Measurements from ENCODE around the gene ZEB2. TPM values are rescaled to one million over a fixed set of nuclear protein-coding genes. Genes with fewer than 3 reads are reported as not detected.

Gene ZEB2
- total and polyA plus RNA-seq, 12 donors = 29.0 to 226 (median 142) TPM

DNA sequence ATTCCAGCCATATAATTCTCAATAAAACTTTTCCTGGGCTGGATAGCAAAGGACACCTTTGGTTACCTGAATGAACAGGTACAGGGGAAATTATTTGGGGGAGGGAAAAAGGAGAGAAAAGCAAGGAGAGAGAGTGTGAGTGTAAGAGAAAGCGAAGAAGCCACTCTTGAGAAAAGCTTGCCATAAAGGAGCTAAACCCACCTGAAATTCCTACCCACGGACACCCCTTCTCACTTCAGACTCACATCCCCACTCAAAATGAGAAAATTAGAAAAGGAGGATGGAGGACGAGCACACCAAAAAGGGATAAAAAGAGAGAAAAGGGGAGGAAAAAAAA, 354 bp downstream of the ZEB2 start:
- no peaks in the 10 kb centered on the region for H3K36me3 ChIP-seq (replicated peaks in 1 of 2)
- H3K27me3 ChIP-seq = no peaks in the 10 kb centered on the region
- peak overlapping the region; percentile 91 to 100 (median 99) for H3K27ac ChIP-seq
- intact Hi-C loops (cut with DNase I) = loop anchor here in 1 of 2 donors (10.0 kb wide), 1 partner anchor 55 kb away; no protein-coding TSS in a partner anchor
- DNase-seq = no peak
- H3K4me3 ChIP-seq = peak overlapping the region in 3 of 4 donors; percentile 73 to 94 (median 92)
- TF ChIP-seq, protein P1, sequence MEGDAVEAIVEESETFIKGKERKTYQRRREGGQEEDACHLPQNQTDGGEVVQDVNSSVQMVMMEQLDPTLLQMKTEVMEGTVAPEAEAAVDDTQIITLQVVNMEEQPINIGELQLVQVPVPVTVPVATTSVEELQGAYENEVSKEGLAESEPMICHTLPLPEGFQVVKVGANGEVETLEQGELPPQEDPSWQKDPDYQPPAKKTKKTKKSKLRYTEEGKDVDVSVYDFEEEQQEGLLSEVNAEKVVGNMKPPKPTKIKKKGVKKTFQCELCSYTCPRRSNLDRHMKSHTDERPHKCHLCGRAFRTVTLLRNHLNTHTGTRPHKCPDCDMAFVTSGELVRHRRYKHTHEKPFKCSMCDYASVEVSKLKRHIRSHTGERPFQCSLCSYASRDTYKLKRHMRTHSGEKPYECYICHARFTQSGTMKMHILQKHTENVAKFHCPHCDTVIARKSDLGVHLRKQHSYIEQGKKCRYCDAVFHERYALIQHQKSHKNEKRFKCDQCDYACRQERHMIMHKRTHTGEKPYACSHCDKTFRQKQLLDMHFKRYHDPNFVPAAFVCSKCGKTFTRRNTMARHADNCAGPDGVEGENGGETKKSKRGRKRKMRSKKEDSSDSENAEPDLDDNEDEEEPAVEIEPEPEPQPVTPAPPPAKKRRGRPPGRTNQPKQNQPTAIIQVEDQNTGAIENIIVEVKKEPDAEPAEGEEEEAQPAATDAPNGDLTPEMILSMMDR (IDR thresholded peaks at IDR 0.05) = no peak
- no peak for TF ChIP-seq POLR2A (IDR thresholded peaks at IDR 0.05)
- H3K4me1 ChIP-seq (replicated peaks in 1 of 2) = peaks cover under 1 to 12% of the 10 kb centered on the region in 2 donors
- WGBS, 4 donors = 5 to 11% (median 6%) methylated on average over 3 of the region's 3 CpGs
- H3K9me3 ChIP-seq (replicated peaks in 1 of 3) = no peaks in the 10 kb centered on the region

DNA sequence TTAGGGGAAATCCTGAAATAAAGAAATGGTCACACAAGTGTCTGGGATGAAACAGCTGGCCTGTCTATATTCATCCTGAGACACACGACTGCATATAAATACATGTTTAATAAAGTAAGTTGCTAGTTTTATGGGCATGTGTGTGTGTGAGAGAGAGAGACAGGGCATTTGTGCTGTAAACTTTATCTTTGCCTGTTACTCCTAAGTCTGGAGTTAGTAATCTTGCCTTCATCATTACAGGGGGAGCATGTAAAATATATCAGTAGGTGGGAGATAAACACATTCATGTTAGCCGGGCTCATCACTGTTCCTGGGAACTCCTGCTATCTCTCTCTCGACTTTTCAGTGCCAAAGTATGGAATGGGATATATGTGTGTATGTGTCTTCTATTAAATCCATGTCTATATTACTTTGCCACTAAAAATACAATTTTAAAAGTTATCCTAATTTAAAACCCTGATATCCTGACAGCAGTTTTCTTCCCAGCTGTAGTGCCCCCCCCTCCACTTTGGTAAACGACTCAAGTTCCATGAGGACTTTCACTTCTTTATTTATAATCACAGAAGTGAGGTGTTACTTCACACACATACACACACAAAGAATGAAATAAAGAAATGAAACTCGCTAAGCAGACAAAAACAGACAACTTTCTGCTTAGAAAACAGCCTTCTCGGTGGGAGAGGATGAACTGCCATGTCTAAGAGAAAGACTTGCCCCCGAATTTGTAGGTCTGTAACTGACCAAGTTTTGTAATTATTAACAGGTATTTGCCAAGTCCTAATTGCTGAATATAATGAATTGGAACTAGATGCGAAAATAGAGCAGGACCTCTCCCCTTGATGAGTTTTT, 947 bp downstream of the ZEB2 start:
- peak overlapping the region in 3 of 4 donors; percentile 73 to 94 (median 92) for H3K4me3 ChIP-seq
- no peak for DNase-seq
- no peaks in the 10 kb centered on the region for H3K36me3 ChIP-seq (replicated peaks in 1 of 2)
- 5 to 10% (median 9%) methylated on average over 8 of the region's 8 CpGs for WGBS, 4 donors
- no peaks in the 10 kb centered on the region for H3K27me3 ChIP-seq
- peaks cover 5 to 18% of the 10 kb centered on the region in 2 donors for H3K4me1 ChIP-seq (replicated peaks in 1 of 2)
- intact Hi-C loops (cut with DNase I) = loop anchor here in 1 of 2 donors (10.0 kb wide), 1 partner anchor 54 kb away; no protein-coding TSS in a partner anchor
- no peaks in the 10 kb centered on the region for H3K9me3 ChIP-seq (replicated peaks in 1 of 3)
- H3K27ac ChIP-seq = peak overlapping the region; percentile 91 to 100 (median 99)
- TF ChIP-seq, protein P1 (IDR thresholded peaks at IDR 0.05) = no peak
- peak in 1 of 2 donors; percentile 20 for TF ChIP-seq POLR2A (IDR thresholded peaks at IDR 0.05)

DNA sequence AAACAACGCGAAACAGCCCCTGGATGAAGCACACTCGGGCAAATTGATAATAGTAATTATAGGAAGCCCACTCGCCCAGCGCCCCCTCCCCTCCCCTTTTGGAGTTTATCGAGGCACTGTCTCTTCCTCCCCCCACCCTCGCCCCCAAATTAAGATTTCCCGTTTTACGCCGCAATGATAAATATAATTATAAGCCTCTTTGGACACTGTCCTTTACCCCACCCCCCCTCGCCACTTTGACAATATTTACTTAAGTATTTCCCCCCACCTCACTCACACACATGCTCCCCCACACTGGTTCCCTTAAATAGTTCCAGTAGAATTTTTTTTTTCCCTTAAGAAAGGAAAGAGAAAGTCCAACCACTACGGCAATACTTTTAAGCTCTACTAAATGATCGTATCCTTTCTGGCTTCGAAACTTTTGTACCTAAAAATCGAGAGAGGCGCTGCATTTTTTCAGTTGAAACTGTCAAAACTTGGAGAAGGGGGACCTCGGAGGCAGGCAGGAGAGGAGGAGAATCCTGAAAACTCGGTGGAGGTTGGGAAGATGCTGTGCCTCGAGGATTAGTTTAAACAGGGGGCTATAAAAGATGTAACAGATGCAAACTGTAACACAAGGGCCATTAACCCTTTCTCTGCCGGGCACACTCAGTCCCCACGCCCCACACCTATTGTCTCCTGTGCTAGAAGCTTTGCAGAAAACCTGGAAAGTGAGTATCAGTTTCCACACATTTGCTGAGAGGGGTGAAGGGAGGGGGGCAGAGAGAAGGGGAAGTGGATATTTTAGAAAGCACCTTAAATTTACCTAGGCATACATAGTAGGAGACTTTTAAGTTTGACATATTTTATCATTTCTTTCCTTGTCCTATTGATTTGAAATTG, 1.8 kb downstream of the ZEB2 start:
- intact Hi-C loops (cut with DNase I) = loop anchor here in 1 of 2 donors (10.0 kb wide), 1 partner anchor 53 kb away; no protein-coding TSS in a partner anchor
- Histone ChIP-seq H3K36me3 (replicated peaks in 1 of 2) (no peaks in the 10 kb centered on the region), H3K27ac (peak overlapping the region; percentile 91 to 100 (median 99)), H3K4me3 (peak overlapping the region; percentile 4 to 94 (median 64)), H3K9me3 (replicated peaks in 1 of 3) (no peaks in the 10 kb centered on the region), H3K4me1 (replicated peaks in 1 of 2) (peaks cover 9 to 26% of the 10 kb centered on the region in 2 donors), H3K27me3 (no peaks in the 10 kb centered on the region)
- DNase-seq = peak in 3 of 7 donors; percentile 38 to 63 (median 62)
- TF ChIP-seq, protein P1 (IDR thresholded peaks at IDR 0.05) = no peak
- no peak for TF ChIP-seq POLR2A (IDR thresholded peaks at IDR 0.05)
- WGBS, 4 donors = 1% methylated on average over 21 of the region's 21 CpGs

Data from adrenal gland (tissue), 12 donors.